OCI-LY1 (cell line): ENCODE measurements around the gene ERMARD.

Experiments used
- EZH2 ChIP-seq: fragments of 200-600 bp; sonication (generic), shearing (Covaris generic); IDR thresholded peaks from 2 replicates; pipeline ENCODE4 v1.8.0; 2017; ENCODE audit warnings: borderline replicate concordance, mixed run types, mild to moderate bottlenecking, antibody characterized with exemption, low read length, moderate library complexity, mixed read lengths
- TF ChIP-seq, protein P1 (sequence below): fragments of 200-600 bp; sonication (generic), shearing (Covaris generic); IDR thresholded peaks from 2 replicates; pipeline ENCODE4 v1.5.1; 2017; ENCODE audit warnings: mild to moderate bottlenecking, antibody characterized with exemption, low read length, moderate library complexity, mixed read lengths

DNA sequence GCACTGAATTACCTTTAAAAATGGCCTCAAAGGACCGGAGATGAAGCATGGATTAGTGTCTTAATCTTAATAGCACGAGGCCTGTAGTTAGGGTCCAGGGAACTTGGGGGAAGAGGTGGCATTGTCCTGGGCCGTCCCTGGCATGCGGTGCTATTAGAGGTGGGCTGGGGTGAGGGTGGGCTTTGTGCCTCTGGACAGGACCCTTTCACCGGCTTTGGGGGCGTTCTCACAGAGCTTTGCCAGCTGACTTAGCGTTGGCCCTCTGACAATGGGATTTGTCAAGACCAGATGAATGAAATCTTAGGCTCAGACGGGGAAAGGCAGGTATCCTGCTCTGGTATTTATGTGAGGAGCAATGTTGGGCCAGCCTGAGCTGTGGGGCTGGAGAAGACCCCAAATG lies 59.6 kb downstream of the ERMARD start:
- TF ChIP-seq, protein P1, sequence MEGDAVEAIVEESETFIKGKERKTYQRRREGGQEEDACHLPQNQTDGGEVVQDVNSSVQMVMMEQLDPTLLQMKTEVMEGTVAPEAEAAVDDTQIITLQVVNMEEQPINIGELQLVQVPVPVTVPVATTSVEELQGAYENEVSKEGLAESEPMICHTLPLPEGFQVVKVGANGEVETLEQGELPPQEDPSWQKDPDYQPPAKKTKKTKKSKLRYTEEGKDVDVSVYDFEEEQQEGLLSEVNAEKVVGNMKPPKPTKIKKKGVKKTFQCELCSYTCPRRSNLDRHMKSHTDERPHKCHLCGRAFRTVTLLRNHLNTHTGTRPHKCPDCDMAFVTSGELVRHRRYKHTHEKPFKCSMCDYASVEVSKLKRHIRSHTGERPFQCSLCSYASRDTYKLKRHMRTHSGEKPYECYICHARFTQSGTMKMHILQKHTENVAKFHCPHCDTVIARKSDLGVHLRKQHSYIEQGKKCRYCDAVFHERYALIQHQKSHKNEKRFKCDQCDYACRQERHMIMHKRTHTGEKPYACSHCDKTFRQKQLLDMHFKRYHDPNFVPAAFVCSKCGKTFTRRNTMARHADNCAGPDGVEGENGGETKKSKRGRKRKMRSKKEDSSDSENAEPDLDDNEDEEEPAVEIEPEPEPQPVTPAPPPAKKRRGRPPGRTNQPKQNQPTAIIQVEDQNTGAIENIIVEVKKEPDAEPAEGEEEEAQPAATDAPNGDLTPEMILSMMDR, result no peak
- TF ChIP-seq EZH2, result no peak
